HG03575 (cell line): ENCODE measurements around the gene FOXP1.

Experiments used
- ATAC-seq: cut with Tn5 transposase; IDR thresholded peaks from one replicate; pipeline ENCODE4 v1.9.1; 2021; ENCODE audit not compliant: unreplicated experiment, insufficient number of reproducible peaks, low FRiP score; ENCODE audit errors: extremely low read depth

FOXP1 gene

DNA sequence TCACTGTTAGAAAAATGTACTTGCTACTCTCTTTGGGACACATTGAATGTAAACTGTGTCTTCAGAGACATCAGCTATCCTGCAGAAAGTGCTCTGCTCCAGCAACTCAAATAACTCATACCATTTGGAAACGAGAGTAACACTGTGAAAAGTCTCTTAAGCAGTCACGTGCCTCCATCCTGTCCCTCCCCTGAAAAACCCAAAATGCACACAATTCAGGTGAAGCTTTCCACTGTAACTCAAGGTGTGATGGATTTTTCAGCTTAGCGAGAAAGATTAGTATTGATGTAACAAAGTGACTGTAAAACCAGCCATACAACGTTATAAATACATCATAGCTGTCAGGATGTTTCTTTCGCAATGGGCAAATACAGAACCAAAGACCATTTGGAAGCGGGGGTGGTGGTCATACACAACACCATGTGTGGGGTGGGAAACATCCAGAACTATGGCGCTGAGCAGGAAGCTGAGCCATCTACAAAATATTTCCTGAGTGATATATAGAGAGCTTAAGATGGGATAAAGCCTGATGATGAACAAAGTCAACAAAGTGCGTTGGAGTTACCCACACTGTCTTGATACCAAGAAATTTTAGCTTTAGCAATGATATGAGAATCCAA is 332.3 kb downstream of the FOXP1 start:
- no peak for ATAC-seq

DNA sequence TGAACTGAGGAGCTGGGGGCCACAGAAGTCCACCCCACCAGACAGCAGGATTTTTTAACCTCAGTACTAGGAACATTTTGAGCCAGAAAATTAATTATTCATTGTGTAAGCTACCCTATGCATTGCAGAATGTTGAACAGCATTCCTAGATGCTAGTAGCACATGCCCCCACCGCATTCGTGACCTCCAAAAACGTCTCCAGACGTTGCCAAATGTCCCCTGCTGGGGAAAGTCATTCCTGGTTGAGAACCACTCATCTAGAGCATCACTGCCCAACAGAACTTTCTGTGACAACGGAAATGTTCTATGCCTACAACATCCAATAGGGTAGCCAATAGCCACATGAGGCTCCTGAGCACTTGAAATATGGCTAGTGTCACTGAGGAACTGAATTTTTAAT is 333.5 kb downstream of the FOXP1 start:
- ATAC-seq: no peak

DNA sequence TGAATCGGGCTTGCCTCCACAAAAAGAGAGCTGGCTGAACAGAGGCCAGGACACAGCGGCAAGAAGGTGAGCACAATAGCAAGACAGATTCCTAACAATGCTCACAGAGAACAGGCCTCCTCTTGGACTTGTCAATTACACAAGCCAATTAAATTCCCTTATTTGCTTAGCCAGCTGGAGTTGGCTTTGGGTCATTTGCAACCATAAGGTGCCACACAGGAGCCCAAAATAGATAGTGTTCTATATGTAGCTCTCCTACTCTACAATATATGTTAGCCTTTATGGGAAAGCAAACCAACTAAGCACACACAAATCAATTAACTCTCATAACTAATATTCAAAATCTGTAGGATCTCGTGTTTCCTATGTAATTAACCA is 335.6 kb downstream of the FOXP1 start:
- ATAC-seq: no peak

DNA sequence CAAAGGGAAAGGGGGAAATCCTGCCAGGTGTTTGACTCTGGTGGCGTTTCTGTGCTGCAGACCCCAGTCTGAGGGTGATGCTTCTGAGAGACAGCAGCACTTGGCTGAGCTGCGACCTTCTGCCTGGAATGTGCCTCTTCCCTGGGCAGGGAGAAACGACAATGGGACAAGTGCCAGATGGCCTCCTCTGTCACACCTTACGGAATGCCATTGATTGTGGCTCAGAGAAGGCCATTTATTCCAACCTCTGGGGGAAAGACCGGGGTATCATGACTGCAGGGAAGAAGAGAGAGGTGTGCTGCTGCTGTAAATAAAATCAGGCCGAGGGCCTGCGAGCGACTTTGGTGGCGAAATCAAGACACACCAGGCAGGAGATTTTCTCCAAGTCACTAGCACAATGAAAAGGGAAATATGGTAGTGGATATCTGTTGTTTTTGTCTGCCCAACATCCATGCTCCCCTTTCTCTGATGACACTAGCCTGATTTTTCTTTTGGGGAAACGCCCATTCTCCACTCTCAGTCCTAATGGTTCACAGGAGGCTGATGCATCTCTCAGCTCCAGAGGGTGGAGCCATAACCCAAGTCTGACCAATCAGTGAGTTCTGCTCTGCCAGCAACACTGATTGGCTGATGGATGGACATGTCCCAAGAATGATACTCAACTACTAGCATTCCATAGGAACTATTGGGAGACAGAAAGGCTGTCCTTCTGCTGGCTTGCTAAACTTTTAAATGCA is 336.1 kb downstream of the FOXP1 start:
- ATAC-seq: no peak

DNA sequence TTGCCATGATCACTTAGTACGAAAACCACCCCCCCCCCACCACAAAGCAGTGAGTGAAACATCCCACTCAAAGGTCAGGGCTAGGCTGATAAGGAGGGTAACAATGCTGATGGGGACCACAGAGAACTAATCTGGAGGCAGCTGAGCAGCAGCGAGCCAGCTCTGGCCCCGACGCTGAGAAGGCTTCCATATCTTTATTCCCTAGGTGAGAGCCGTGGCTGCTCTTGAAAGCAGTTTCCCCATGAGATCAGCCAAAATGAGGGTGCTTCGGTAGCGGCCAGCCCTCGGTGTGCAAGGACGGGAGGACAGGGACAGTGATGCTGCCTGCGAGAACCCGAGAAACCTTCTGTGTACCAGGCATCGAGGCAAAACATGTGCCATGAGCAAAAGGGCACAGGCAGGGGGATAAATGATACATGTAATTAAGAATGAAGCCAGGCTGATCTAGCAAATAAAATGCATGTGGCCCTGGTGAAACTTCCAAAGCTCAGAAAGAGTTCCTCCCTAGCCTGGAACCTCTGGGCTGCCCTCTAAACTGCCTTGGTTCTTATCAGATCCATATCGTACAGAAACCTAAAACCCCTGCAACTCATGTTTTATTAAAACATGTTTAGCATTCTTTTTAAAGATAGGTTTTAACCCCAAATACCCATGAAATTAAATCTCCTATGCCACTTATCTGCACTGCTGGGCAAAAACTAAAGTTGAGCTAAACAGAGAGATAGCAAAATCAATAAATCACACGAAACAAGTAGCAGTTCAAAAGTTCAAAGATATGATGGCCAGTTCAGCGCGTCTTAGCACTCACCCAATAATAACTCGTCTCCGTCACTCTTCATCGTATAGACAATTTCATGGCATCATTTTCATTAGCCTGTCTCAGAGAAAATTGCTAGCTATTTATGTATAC is 337.3 kb downstream of the FOXP1 start:
- ATAC-seq: no peak

DNA sequence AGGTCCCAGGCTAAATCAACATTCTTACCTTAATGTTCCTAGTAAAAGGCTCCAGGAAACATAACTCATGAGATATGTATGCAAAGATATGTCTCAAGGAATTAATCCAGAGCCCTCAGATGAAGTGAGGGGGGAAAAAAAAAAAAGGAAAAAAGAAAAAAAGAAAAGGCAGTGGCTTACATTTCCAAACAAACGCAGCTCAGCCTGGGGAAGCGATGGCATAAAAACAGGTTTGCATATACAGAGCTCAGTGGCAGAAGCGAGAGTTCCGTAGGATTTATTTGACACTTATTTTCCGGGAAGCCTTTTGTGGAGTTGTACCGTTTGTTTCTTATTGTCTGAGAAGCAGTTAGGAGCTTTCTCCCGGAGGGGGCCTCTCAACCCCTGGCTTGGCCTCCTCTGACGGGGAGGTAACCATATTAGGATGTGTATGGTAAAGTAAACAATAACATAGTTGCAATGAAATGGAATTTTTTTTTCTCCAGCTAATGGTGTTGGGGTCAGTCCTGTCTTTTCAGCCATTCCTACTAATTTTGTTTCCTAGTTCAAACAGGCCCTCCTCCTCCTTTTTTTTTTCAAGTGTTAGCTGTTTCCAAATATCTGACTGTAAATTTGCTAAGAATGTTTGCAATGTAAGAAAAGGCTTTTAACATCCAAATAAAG is 338.6 kb downstream of the FOXP1 start:
- no peak for ATAC-seq

DNA sequence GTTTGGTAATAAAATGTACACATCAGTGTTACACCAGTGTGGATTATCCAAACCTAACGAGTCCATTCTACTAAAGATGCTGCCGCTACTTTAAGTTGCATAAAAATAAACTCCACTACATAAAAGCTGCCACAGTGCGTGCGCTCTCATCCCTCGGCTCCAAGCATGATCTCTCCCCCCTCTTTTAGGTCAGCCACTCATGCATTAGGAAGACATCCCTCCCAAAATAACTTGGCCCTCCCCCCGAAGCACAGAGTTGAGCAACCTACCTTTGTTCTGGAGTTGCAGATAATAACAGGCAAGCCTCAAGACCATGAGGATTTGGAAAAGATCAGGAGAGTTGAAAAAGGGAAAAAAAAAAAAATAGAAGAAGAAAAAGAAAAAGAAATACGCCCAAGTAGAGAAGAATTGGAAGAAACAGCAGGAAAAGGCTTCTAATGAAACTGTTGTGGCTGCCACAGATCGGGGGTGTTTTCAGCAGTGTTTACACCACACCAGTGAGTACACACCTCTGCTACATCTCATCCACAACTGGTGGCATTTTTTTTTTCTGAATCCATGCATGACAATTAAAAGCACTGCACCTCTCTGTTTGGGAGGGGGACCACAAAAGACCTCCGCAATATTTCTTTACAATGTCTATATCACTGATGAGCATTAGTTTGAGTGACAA is 339.2 kb downstream of the FOXP1 start:
- ATAC-seq: no peak

DNA sequence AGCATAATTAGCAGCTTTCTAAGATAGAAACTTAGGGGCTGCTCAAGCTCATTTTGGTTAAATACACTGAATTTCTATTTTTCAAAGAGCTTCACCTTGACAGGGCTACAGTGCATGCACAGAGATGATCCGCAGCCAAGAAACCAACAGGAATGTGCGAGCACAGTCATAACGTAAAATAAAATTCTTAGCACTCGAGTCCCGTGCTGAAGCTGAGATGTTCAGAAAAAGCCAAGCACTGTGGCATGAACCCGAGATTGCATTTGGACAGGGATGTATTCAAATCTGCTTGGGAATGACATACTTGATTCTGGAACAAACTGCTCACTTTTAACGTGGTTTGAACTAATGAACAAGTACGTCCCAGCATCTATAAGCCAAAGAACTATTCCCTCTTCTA is 340.3 kb downstream of the FOXP1 start:
- ATAC-seq: no peak

DNA sequence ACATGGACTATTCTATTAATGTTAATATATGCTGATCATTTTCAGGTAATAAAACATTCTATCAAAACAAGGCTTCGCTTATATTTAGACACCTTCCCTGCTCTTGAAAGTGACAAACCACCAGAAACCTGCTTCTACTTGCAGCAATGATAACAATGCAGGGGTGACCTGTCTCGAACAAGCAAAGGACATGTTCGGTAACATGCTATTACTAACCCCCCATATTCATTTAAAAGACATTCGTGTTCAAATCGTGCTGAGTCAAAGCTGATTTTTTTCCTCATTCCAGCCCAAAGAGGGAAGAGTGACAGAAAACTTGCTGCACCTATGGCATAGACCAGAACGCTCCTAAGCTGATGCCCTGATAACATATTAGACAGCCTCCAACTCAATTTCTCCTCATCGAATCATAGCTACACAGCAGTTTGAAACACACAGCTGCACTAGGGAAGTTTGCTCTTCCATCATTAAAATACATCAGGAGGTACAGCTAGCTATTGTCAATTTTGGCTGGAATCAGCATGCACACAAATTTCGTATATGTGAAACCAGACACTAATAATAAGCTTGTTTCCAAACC is 341.5 kb downstream of the FOXP1 start:
- no peak for ATAC-seq

DNA sequence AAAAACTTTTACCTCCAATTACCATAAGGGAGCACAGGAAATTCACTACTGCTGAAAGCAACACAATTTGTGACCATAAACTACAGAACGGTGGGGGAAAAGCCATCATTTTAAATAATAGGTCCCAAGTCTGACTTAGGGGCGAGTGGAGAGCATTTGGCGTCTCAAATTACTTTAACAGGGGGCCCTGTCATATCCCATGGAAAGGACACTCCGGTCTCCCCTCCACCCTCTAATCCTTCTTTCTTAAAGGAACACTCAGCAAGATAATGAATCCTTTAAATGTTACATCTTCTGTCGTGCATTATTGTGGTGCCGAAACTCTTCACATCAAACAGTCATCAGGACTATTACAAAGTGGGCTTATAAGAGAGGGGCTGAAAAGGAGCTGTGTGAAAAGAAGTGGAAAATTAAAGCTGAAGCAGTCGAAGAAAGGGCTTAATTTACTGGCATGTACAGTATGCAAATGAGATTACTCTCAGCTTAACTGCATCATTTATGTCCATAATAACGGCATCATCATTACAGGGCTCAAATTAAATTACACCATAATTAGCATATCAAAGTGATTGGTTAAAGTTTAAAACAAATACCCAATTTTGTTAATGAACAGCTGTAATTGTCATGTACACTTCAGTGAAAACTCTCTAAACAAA is 342.2 kb downstream of the FOXP1 start:
- no peak for ATAC-seq

DNA sequence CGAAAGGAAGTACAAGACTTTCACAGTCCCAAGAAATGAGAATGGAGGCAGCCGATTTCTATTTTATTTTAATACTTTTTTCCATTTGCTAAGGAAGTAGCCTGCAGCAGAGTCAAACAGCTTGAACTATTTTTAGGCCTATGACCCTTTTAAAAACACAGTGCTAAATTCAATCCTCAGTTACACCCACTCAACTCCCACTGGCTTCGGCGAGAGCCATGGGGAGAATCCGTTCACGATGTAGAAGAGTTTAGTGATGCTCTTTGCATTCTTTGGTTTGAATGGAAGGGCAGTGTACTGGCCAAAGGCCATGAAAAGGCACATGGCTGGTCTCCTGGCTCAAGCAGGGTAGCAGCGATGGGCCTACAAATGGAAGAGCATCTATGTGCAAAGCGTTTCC is 343.5 kb downstream of the FOXP1 start:
- no peak for ATAC-seq

DNA sequence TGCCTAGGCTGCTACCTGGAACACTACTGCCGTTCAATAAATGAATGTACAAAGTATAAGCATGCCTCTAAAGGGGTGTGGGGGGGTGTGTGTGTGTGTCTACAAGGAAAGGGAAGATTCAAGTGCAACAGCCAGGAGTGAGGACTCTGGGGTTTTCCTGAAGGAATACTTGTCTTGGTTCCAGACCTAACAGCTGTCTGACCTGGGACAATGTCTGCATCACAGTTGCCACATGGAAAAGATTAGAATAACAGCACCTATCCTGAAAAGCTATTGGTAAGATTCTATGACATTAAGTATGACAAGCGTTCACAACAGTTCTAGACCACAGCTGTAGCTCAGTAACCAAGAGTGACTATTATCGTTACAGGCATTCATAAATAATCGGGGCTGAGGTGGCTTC is 345.2 kb downstream of the FOXP1 start:
- ATAC-seq: no peak

DNA sequence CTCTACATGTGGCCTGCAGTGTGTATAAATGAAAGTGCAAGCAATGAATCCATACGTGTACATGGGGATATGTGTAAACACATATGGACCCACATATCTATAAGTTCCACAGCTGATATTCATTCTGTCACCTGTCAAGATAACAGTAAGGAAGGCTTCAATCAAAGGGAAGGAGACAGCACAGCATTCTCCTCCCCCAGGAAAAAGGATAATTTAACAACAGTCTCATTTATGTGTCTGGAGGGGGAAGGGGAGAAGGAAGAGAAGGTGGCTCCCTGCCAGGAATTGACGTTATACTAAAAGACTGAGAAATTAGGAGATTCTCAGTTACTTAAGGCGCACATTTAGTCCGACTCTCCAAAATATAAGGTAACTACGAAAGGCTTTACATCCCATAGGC is 345.9 kb downstream of the FOXP1 start:
- no peak for ATAC-seq

DNA sequence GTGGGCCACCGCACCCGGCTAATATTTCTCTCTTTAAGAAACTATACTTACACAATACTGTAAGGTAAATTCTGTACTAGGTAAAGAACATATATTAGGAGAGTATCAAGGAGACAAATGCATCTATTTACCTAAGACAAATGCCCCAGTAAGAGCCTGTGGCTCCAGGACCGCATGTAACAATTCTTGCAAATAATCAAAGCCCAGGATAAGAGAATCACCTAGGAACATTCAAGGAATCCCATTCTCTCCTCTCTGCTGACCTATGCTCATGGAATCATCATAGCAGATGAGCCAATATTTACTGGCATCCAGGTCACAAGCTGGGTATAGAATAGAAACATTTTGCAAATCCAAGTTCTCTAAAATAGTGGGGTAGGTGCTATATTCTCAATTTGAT is 347.7 kb downstream of the FOXP1 start:
- ATAC-seq: no peak

DNA sequence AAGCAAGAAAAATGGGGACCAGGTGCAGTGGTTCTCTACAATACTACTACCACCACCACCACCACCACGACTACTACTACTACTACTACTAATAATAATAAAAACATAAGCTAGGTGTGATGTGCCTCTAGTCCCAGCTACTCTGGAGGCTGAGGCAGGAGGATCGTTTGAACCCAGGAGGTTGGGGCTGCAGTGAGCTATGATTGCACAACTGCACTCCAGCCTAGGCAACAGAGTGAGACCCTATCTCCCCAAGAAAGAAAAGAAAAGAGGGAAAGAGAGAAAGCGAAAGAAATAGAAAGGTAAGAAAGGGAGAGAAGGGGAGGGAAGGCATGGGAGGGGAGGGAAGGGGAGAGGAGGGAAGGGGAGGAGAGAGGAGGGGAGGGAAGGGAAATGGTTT is 350.6 kb downstream of the FOXP1 start:
- ATAC-seq: no peak

DNA sequence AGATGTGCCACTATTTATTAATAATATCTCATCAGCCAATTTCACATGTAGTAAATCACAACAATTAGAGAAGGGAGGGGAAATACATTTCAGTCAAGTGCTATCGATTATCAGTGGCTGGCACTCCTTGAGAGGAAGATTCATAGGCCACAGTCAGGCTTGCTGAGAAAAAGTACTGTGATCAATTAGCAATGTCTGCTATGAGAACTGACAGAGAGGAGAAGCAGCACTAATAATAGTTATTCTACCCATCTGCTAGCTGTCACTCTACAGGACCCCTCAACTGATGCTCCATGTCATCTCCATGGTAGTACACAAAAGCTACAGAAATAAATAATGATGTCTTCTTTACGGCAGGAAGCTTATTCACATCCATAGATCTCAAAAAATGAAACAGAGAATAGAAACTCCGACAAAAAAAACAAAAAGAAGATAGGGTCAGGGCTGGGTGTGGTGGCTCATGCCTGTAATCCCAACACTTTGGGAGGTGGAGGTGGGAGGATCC is 351.3 kb downstream of the FOXP1 start:
- ATAC-seq: no peak

DNA sequence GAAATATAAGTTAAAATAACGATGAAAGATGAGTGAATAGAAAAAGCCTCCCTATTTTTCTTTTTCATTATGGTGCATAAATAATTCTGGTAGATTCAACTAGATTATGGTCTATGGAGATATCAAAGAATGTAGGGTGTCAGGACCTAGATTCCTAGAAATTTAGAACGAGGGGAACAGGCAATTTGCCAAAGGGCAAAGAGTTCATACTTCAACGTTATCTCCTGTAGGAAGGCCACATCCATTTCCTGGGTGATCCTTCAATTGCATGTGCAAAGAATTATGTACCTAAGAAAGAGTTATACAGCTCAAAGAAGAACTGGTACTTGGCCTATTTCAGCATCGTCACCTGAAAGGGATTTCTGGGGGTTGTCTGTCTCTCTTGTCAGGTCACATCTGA is 351.8 kb downstream of the FOXP1 start:
- no peak for ATAC-seq
